Ishikawa (cell line): ENCODE measurements around the gene URGCP.
A peak's percentile ranks its signal among the peaks of the same experiment; 100 is the strongest.

Source experiments
- CEBPB ChIP-seq: IDR thresholded peaks from 2 replicates; pipeline ENCODE4 v1.6.1; 2012
- CREB1 ChIP-seq: IDR thresholded peaks from 2 replicates; pipeline ENCODE4 v1.6.1; 2012; ENCODE audit warnings: low read depth
- EGR1 ChIP-seq: IDR thresholded peaks from 2 replicates; pipeline ENCODE4 v1.6.1; 2012
- EP300 ChIP-seq: IDR thresholded peaks from 2 replicates; pipeline ENCODE4 v1.6.1; 2012; ENCODE audit warnings: borderline replicate concordance
- FOXM1 ChIP-seq: IDR thresholded peaks from 2 replicates; pipeline ENCODE4 v1.6.1; 2012; ENCODE audit warnings: low read depth, borderline replicate concordance
- MAX ChIP-seq: IDR thresholded peaks from 2 replicates; pipeline ENCODE4 v1.6.1; 2012
- NFIC ChIP-seq: IDR thresholded peaks from 2 replicates; pipeline ENCODE4 v1.6.1; 2012
- RAD21 ChIP-seq: IDR thresholded peaks from 2 replicates; pipeline ENCODE4 v1.6.1; 2012; ENCODE audit warnings: low read depth
- REST ChIP-seq: IDR thresholded peaks from 2 replicates; pipeline ENCODE4 v1.6.1; 2012; ENCODE audit warnings: low read depth, mild to moderate bottlenecking
- TAF1 ChIP-seq: IDR thresholded peaks from 2 replicates; pipeline ENCODE4 v1.6.1; 2012; ENCODE audit warnings: low read depth, mild to moderate bottlenecking
- TCF12 ChIP-seq: IDR thresholded peaks from 2 replicates; pipeline ENCODE4 v1.6.1; 2012; ENCODE audit warnings: low read depth
- TEAD4 ChIP-seq: IDR thresholded peaks from 2 replicates; pipeline ENCODE4 v1.6.1; 2012
- USF1 ChIP-seq: IDR thresholded peaks from 2 replicates; pipeline ENCODE4 v1.6.1; 2012
- YY1 ChIP-seq: IDR thresholded peaks from 2 replicates; pipeline ENCODE4 v1.6.1; 2012; ENCODE audit warnings: low read depth
- ZBTB7A ChIP-seq: IDR thresholded peaks from 2 replicates; pipeline ENCODE4 v1.6.1; 2012; ENCODE audit warnings: low read depth

Gene URGCP

GRCh38 chr7:43871064-43871463, 35.3 kb downstream of the URGCP start:
- TF ChIP-seq CEBPB (no peak), USF1 (no peak), RAD21 (no peak), TEAD4 (no peak), EGR1 (no peak), FOXM1 (no peak), REST (no peak), MAX (no peak), EP300 (no peak), YY1 (no peak), TCF12 (no peak), CREB1 (no peak), TAF1 (no peak), ZBTB7A (no peak), NFIC (no peak)

GRCh38 chr7:43870316-43870715, 36.1 kb downstream of the URGCP start:
- TF ChIP-seq TCF12 (no peak), USF1 (no peak), NFIC (no peak), EP300 (no peak), FOXM1 (no peak), MAX (no peak), TAF1 (no peak), ZBTB7A (no peak), REST (no peak), RAD21 (no peak), CREB1 (no peak), CEBPB (no peak)

- TF ChIP-seq YY1 = no peak
- no peak for TF ChIP-seq RAD21
- no peak for TF ChIP-seq TAF1
- no peak for TF ChIP-seq TCF12
- no peak for TF ChIP-seq NFIC
- no peak; the same call in 1 of the 2 replicates for TF ChIP-seq MAX
- peak; percentile 72 for TF ChIP-seq USF1
- no peak for TF ChIP-seq FOXM1
- TF ChIP-seq TEAD4 = peak; percentile 42; the same call in 1 of the 2 replicates
- TF ChIP-seq ZBTB7A = no peak
- peak; percentile 57 for TF ChIP-seq CEBPB
Observed at GRCh38 chr7:43869867-43870240, 36.5 kb downstream of the URGCP start.

GRCh38 chr7:43869006-43869866, 37.2 kb downstream of the URGCP start, which contains the start of gene MRPS24:
Gene MRPS24 (minus strand): TSS chr7:43869517. CDS start chr7:43869495, 22 bp downstream.
- TF ChIP-seq YY1 (peak; percentile 98), TAF1 (peak; percentile 97), EP300 (0 out of 2 replicates have a peak, but pooled peaks have one; percentile 25), NFIC (no peak), MAX (peak; percentile 58; the same call in 1 of the 2 replicates), FOXM1 (no peak)
